Uterus (tissue), 4 donors: ENCODE measurements around the gene ZDHHC3. TPM values are rescaled to one million over a fixed set of nuclear protein-coding genes. Genes with fewer than 3 reads are reported as not detected.

Experiments used
- DNase-seq, 2 donors: peaks; one replicate each; pipeline ENCODE4 v3.0.0-alpha.2; 2019 to 2020
- H3K27ac ChIP-seq, 2 donors: fragments of 200-600 bp; sonication (generic); 1 replicate in 1 of 2; 2 replicates in 1 of 2; pipeline ENCODE4 v1.5.1; 2016 to 2018
- H3K27me3 ChIP-seq, 2 donors: fragments of 200-600 bp; sonication (generic); one replicate each; pipeline ENCODE4 v1.5.1; 2018 to 2019; ENCODE audit warnings: control low read depth in 1 of 2
- H3K36me3 ChIP-seq, 2 donors: fragments of 200-600 bp; sonication (generic); one replicate each; pipeline ENCODE4 v1.5.1; 2019; ENCODE audit warnings: control low read depth in 1 of 2
- H3K4me1 ChIP-seq, 2 donors: fragments of 200-600 bp; sonication (generic); one replicate each; pipeline ENCODE4 v1.5.1; 2018 to 2019; ENCODE audit warnings: control low read depth in 1 of 2
- H3K4me3 ChIP-seq, 2 donors: fragments of 200-600 bp; sonication (generic); 1 replicate in 1 of 2; 2 replicates in 1 of 2; pipeline ENCODE4 v1.5.1; 2018 to 2019; ENCODE audit warnings: mild to moderate bottlenecking in 1 of 2
- H3K9me3 ChIP-seq, 2 donors: fragments of 200-600 bp; sonication (generic); one replicate each; pipeline ENCODE4 v1.5.1; 2019; ENCODE audit warnings: control low read depth in 1 of 2
- CTCF ChIP-seq, 4 experiments: fragments of 200-600 bp in 2 of 4; fragments of 450-650 bp in 2 of 4; sonication (generic) in 2 of 4; IDR thresholded peaks; one replicate each; pipeline ENCODE4 v1.5.1; 2016 to 2019; ENCODE audit warnings: antibody characterized with exemption in 4 of 4, mild to moderate bottlenecking in 2 of 4, moderate library complexity in 1 of 4
- POLR2A ChIP-seq, 2 donors: fragments of 450-650 bp; IDR thresholded peaks; one replicate each; pipeline ENCODE4 v1.6.1; 2016; ENCODE audit warnings: antibody characterized with exemption in 2 of 2, mild to moderate bottlenecking in 1 of 2, moderate library complexity in 1 of 2
- intact Hi-C: fragments of 100-400 bp; cut with DNase I; formaldehyde crosslinking; loops from one replicate; pipeline ENCODE4 v1.15.1; 2023; ENCODE audit warnings: low total_unique reads
- total RNA-seq, 4 donors: library from RNA; depleted of rRNA in 3 of 4; stranded (reverse); fragments of >200 nt in 3 of 4; gene quantifications; one replicate each; pipeline versions ENCODE4 v1.1.0 to v1.2.4, GENCODE V29; 2014 to 2023
- donor health status: DM: yes; HTN: yes; CAD: no.

ZDHHC3 gene
- total RNA-seq, 4 donors from 2014 or later = 29.7 to 76.2 (median 56.2) TPM

- H3K27ac ChIP-seq = no peak overlapping the region
- intact Hi-C loops = no loop called here
Observed at GRCh38 chr3:44885618-44886017, 90.4 kb downstream of the ZDHHC3 start.

GRCh38 chr3:44883999-44884431 lies 92.0 kb downstream of the ZDHHC3 start:
- no peaks in the 10 kb centered on the region for H3K27me3 ChIP-seq
- no peaks in the 10 kb centered on the region for H3K9me3 ChIP-seq
- intact Hi-C loops = no loop called here
- DNase-seq = no peak
- no peak for TF ChIP-seq POLR2A (IDR thresholded peaks at IDR 0.05)
- no peak for TF ChIP-seq CTCF (IDR thresholded peaks at IDR 0.05)
- H3K36me3 ChIP-seq = no peaks in the 10 kb centered on the region
- H3K4me1 ChIP-seq = no peaks in the 10 kb centered on the region
- H3K27ac ChIP-seq = no peak overlapping the region
- H3K4me3 ChIP-seq = no peak overlapping the region

More at GRCh38 chr3:44885618-44886017, 90.4 kb downstream of the ZDHHC3 start:
- DNase-seq = no peak
- Histone ChIP-seq H3K4me1 (no peaks in the 10 kb centered on the region), H3K9me3 (no peaks in the 10 kb centered on the region), H3K27me3 (no peaks in the 10 kb centered on the region), H3K36me3 (no peaks in the 10 kb centered on the region), H3K4me3 (no peak overlapping the region)
- TF ChIP-seq POLR2A (IDR thresholded peaks at IDR 0.05) (no peak), CTCF (IDR thresholded peaks at IDR 0.05) (no peak)

GRCh38 chr3:44883213-44883955 lies 92.6 kb downstream of the ZDHHC3 start:
- Histone ChIP-seq H3K27ac (no peak overlapping the region), H3K4me1 (no peaks in the 10 kb centered on the region), H3K27me3 (no peaks in the 10 kb centered on the region), H3K9me3 (no peaks in the 10 kb centered on the region), H3K36me3 (no peaks in the 10 kb centered on the region), H3K4me3 (no peak overlapping the region)
- DNase-seq = no peak
- TF ChIP-seq CTCF (IDR thresholded peaks at IDR 0.05) (no peak), POLR2A (IDR thresholded peaks at IDR 0.05) (no peak)
- intact Hi-C loops = no loop called here

DNA sequence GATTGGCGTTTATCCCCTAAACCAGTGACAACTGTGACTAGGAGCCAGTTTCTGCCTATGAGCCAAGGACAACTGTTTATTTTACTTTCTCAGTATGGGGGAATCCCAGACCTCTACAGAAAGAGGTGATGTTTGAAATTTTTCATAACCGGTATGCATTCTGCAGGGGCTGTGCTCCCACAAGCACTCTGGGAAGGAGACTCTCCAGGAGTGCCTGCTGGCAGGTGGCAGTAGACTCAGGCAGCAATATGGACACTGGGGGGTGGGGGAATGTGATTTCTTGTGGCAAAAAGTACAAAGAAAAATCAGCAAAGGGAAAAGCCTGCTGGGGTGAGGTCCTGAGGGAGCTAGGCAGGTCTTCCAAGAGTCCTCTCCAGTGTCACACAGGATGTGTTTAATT lies 95.7 kb downstream of the ZDHHC3 start:
- TF ChIP-seq CTCF (IDR thresholded peaks at IDR 0.05) = no peak
- no peak for TF ChIP-seq POLR2A (IDR thresholded peaks at IDR 0.05)
- no peaks in the 10 kb centered on the region for H3K4me1 ChIP-seq
- no peak overlapping the region for H3K4me3 ChIP-seq
- H3K27ac ChIP-seq = no peak overlapping the region
- intact Hi-C loops = no loop called here
- H3K27me3 ChIP-seq = no peaks in the 10 kb centered on the region
- H3K36me3 ChIP-seq = no peaks in the 10 kb centered on the region
- no peak for DNase-seq
- no peaks in the 10 kb centered on the region for H3K9me3 ChIP-seq

- Histone ChIP-seq H3K4me1 (no peaks in the 10 kb centered on the region), H3K27me3 (no peaks in the 10 kb centered on the region), H3K4me3 (no peak overlapping the region), H3K36me3 (no peaks in the 10 kb centered on the region), H3K9me3 (no peaks in the 10 kb centered on the region), H3K27ac (no peak overlapping the region)
- no peak for DNase-seq
- TF ChIP-seq POLR2A (IDR thresholded peaks at IDR 0.05) (no peak), CTCF (IDR thresholded peaks at IDR 0.05) (no peak)
- intact Hi-C loops = no loop called here
Observed at GRCh38 chr3:44877333-44877732, 98.6 kb downstream of the ZDHHC3 start.
